LNCAP (cell line): Measurements from ENCODE around the gene SPG7.

ENCODE experiments used
- CTCF ChIP-seq: fragments of 450-650 bp; IDR thresholded peaks from 2 replicates; pipeline ENCODE4 v1.5.1; 2017; ENCODE audit warnings: mild to moderate bottlenecking

SPG7 gene

GRCh38 chr16:89572485-89573205 lies 64.4 kb downstream of the SPG7 start:
- no peak for TF ChIP-seq CTCF

GRCh38 chr16:89573826-89574680 lies 65.8 kb downstream of the SPG7 start:
- no peak for TF ChIP-seq CTCF

GRCh38 chr16:89574681-89575246 lies 66.6 kb downstream of the SPG7 start:
- no peak for TF ChIP-seq CTCF

- no peak for TF ChIP-seq CTCF
These were observed 67.3 kb downstream of the SPG7 start, which contains the start of gene CPNE7 for GRCh38 chr16:89575247-89576152. TSS of gene CPNE7 (plus strand) at chr16:89575758. CDS start at chr16:89575898, 140 bp downstream.

- no peak for TF ChIP-seq CTCF
These were observed 68.2 kb downstream of the SPG7 start for GRCh38 chr16:89576153-89577054.

GRCh38 chr16:89577055-89577759 lies 69.0 kb downstream of the SPG7 start:
- no peak for TF ChIP-seq CTCF
